Neural cell (in vitro differentiated cells): ENCODE measurements around the gene WNT3A.
"Not testable (repeated sequence)": the region's sequence is repeated elsewhere in the genome, so short reads cannot be mapped to it uniquely, and the experiment has no call there.

ENCODE experiments used
- EP300 ChIP-seq: fragments of 450-650 bp; conservative IDR thresholded peaks from 2 replicates; pipeline ENCODE4 v1.6.1; 2014; ENCODE audit warnings: antibody characterized with exemption, mild to moderate bottlenecking, moderate library complexity; ENCODE audit not compliant: poor library complexity, severe bottlenecking
- EZH2 ChIP-seq: fragments of 200-600, 300-800 bp; shearing (Covaris generic), sonication (generic); IDR thresholded peaks from 2 replicates; pipeline ENCODE4 v1.6.1; 2014; ENCODE audit warnings: antibody characterized with exemption, low read length, borderline replicate concordance, mild to moderate bottlenecking; ENCODE audit not compliant: insufficient read depth, poor library complexity, severe bottlenecking
- POLR2AphosphoS5 ChIP-seq: IDR thresholded peaks from 2 replicates; pipeline ENCODE4 v1.6.1; 2012
- RAD21 ChIP-seq: fragments of 450-650 bp; conservative IDR thresholded peaks from 2 replicates; pipeline ENCODE4 v1.6.1; 2014; ENCODE audit warnings: antibody characterized with exemption, mild to moderate bottlenecking, moderate library complexity
- TF ChIP-seq, protein P1 (sequence below): fragments of 450-650 bp; IDR thresholded peaks from 2 replicates; pipeline ENCODE4 v1.5.1; 2014; ENCODE audit warnings: antibody characterized with exemption, mild to moderate bottlenecking, moderate library complexity; ENCODE audit not compliant: poor library complexity, severe bottlenecking

DNA sequence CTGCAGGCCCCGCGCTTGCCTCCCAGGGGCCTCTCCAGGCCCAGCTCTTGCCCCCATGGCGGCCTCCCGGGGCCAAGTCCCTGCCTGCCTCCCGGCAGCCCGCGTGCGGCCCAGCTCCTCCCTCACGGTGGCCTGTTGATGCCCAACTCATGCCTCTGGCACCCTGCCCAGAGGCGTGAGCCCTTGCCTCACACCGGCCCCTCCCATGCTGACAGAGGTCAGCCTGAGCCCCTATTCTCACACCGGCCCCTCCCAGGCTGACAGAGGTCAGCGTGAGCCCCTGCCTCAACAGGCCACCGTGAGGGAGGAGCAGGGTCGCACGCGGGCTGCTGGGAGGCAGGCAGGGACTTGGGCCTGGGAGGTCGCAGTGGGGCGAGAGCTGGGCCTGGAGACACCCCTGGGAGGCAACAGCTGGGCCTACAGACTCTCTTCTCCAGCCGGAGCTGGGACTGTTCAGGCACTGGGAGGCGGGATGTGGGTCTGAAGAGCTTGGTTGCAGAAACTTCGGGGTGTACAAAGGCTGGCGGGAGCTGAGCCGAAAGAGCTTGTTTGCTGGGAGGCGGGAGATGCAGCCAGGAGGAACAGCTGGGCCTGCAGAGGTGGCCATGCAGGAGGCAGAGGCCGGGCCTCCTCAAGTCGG is 35.0 kb upstream of the WNT3A start:
- TF ChIP-seq, protein P1, sequence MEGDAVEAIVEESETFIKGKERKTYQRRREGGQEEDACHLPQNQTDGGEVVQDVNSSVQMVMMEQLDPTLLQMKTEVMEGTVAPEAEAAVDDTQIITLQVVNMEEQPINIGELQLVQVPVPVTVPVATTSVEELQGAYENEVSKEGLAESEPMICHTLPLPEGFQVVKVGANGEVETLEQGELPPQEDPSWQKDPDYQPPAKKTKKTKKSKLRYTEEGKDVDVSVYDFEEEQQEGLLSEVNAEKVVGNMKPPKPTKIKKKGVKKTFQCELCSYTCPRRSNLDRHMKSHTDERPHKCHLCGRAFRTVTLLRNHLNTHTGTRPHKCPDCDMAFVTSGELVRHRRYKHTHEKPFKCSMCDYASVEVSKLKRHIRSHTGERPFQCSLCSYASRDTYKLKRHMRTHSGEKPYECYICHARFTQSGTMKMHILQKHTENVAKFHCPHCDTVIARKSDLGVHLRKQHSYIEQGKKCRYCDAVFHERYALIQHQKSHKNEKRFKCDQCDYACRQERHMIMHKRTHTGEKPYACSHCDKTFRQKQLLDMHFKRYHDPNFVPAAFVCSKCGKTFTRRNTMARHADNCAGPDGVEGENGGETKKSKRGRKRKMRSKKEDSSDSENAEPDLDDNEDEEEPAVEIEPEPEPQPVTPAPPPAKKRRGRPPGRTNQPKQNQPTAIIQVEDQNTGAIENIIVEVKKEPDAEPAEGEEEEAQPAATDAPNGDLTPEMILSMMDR, result not testable (repeated sequence)
- TF ChIP-seq EZH2, POLR2AphosphoS5, RAD21, EP300: not testable (repeated sequence)
